GM23338 (cell line): ENCODE measurements around the gene NF1.

ENCODE experiments used
- CREB1 ChIP-seq: fragments of 250-450 bp; sonication (Bioruptor Pico); IDR thresholded peaks from 2 replicates; pipeline ENCODE4 v1.5.0; 2020; ENCODE audit warnings: low read depth, mild to moderate bottlenecking, moderate library complexity
- CTCF ChIP-seq, 2 experiments: fragments of 200-600 bp in 1 of 2; sonication (generic) in 1 of 2; conservative IDR thresholded peaks; 2 replicates each; pipeline versions ENCODE4 v1.5.1 to v1.6.1; 2016 to 2017; ENCODE audit warnings: antibody characterized with exemption in 2 of 2, low read depth in 2 of 2, mild to moderate bottlenecking in 2 of 2, moderate library complexity in 1 of 2
- EZH2 ChIP-seq: fragments of 200-600 bp; sonication (generic); IDR thresholded peaks from one replicate; pipeline ENCODE4 v1.8.0; 2017; ENCODE audit warnings: antibody characterized with exemption, mild to moderate bottlenecking, low read depth; ENCODE audit not compliant: unreplicated experiment
- EZH2phosphoT487 ChIP-seq: fragments of 200-600 bp; sonication (generic); IDR thresholded peaks from one replicate; pipeline ENCODE4 v1.8.1; 2018; ENCODE audit warnings: antibody characterized with exemption; ENCODE audit not compliant: unreplicated experiment
- POLR2AphosphoS5 ChIP-seq: IDR thresholded peaks from 2 replicates; pipeline ENCODE4 v1.6.1; 2016; ENCODE audit warnings: antibody characterized with exemption, low read depth
- TF ChIP-seq, protein P1 (sequence below): IDR thresholded peaks from one replicate; pipeline ENCODE4 v1.6.1; 2018; ENCODE audit warnings: antibody characterized with exemption; ENCODE audit not compliant: unreplicated experiment

GRCh38 chr17:31309556-31309955 is 214.8 kb downstream of the NF1 start:
- TF ChIP-seq EZH2 (no peak), CTCF (conservative IDR thresholded peaks at IDR 0.05; ENCODE audit: low read depth in 2 of 2) (no peak), POLR2AphosphoS5 (no peak), CREB1 (no peak), EZH2phosphoT487 (no peak)
- TF ChIP-seq, protein P1, sequence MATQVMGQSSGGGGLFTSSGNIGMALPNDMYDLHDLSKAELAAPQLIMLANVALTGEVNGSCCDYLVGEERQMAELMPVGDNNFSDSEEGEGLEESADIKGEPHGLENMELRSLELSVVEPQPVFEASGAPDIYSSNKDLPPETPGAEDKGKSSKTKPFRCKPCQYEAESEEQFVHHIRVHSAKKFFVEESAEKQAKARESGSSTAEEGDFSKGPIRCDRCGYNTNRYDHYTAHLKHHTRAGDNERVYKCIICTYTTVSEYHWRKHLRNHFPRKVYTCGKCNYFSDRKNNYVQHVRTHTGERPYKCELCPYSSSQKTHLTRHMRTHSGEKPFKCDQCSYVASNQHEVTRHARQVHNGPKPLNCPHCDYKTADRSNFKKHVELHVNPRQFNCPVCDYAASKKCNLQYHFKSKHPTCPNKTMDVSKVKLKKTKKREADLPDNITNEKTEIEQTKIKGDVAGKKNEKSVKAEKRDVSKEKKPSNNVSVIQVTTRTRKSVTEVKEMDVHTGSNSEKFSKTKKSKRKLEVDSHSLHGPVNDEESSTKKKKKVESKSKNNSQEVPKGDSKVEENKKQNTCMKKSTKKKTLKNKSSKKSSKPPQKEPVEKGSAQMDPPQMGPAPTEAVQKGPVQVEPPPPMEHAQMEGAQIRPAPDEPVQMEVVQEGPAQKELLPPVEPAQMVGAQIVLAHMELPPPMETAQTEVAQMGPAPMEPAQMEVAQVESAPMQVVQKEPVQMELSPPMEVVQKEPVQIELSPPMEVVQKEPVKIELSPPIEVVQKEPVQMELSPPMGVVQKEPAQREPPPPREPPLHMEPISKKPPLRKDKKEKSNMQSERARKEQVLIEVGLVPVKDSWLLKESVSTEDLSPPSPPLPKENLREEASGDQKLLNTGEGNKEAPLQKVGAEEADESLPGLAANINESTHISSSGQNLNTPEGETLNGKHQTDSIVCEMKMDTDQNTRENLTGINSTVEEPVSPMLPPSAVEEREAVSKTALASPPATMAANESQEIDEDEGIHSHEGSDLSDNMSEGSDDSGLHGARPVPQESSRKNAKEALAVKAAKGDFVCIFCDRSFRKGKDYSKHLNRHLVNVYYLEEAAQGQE, result no peak
